Loucy (cell line): Measurements from ENCODE around the gene RUVBL2.

Experiments used
- H2AFZ ChIP-seq: fragments of 200-600 bp; sonication (generic); 2 replicates; pipeline ENCODE4 v1.6.0; 2016; ENCODE audit warnings: antibody characterized with exemption, mild to moderate bottlenecking, low read length, moderate library complexity
- H3F3A ChIP-seq: fragments of 200-600 bp; 2 replicates; pipeline ENCODE4 v1.6.0; 2016; ENCODE audit warnings: antibody characterized with exemption, low read depth, mild to moderate bottlenecking
- H3K27me3 ChIP-seq: fragments of 200-600 bp; sonication (generic); 2 replicates; pipeline ENCODE4 v1.6.1; 2014; ENCODE audit warnings: low read length, mild to moderate bottlenecking; ENCODE audit not compliant: insufficient read depth, poor library complexity, severe bottlenecking
- H3K36me3 ChIP-seq: fragments of 200-600 bp; sonication (generic); 2 replicates; pipeline ENCODE4 v1.6.1; 2016; ENCODE audit warnings: low read length; ENCODE audit not compliant: insufficient read depth
- H3K4me1 ChIP-seq: fragments of 200-600 bp; sonication (generic); 2 replicates; pipeline ENCODE4 v1.5.1; 2014; ENCODE audit warnings: low read length, mild to moderate bottlenecking; ENCODE audit not compliant: insufficient read depth, poor library complexity, severe bottlenecking
- H3K4me2 ChIP-seq: fragments of 200-600 bp; sonication (generic); 2 replicates; pipeline ENCODE4 v1.6.0; 2014; ENCODE audit warnings: antibody characterized with exemption, low read length, low read depth, mild to moderate bottlenecking; ENCODE audit not compliant: poor library complexity, severe bottlenecking
- H3K4me3 ChIP-seq: fragments of 200-600 bp; sonication (generic); 2 replicates; pipeline ENCODE4 v1.5.1; 2014; ENCODE audit warnings: low read length, mild to moderate bottlenecking, mixed read lengths; ENCODE audit not compliant: poor library complexity, severe bottlenecking
- H3K79me2 ChIP-seq: fragments of 200-600 bp; sonication (generic); 2 replicates; pipeline ENCODE4 v1.6.1; 2014; ENCODE audit warnings: low read length; ENCODE audit not compliant: insufficient read depth
- H3K9ac ChIP-seq: fragments of 200-600 bp; sonication (generic); 2 replicates; pipeline ENCODE4 v1.6.0; 2014; ENCODE audit warnings: mild to moderate bottlenecking, low read depth, low read length, moderate library complexity; ENCODE audit not compliant: poor library complexity, severe bottlenecking
- H3K9me2 ChIP-seq: fragments of 200-600 bp; sonication (generic); replicated peaks from 2 replicates; pipeline ENCODE4 v1.6.1; 2016; ENCODE audit warnings: low read depth, low read length, mixed read lengths
- H3K9me3 ChIP-seq: fragments of 200-600 bp; sonication (generic); 2 replicates; pipeline ENCODE4 v1.6.1; 2014; ENCODE audit warnings: mild to moderate bottlenecking, antibody characterized with exemption, low read length, low read depth; ENCODE audit not compliant: insufficient read depth
- H4K20me1 ChIP-seq: fragments of 200-600 bp; sonication (generic); 2 replicates; pipeline ENCODE4 v1.6.0; 2014; ENCODE audit warnings: antibody characterized with exemption, low read length, mild to moderate bottlenecking; ENCODE audit not compliant: insufficient read depth, poor library complexity, severe bottlenecking
- CTCF ChIP-seq: fragments of 200-600 bp; sonication (generic); conservative IDR thresholded peaks from 2 replicates; pipeline ENCODE4 v1.5.1; 2014; ENCODE audit warnings: mild to moderate bottlenecking, antibody characterized with exemption, low read length
- EZH2phosphoT487 ChIP-seq: fragments of 200-600 bp; IDR thresholded peaks from 2 replicates; pipeline ENCODE4 v1.6.1; 2018; ENCODE audit warnings: antibody characterized with exemption, mild to moderate bottlenecking, moderate library complexity, borderline replicate concordance

Gene RUVBL2

DNA sequence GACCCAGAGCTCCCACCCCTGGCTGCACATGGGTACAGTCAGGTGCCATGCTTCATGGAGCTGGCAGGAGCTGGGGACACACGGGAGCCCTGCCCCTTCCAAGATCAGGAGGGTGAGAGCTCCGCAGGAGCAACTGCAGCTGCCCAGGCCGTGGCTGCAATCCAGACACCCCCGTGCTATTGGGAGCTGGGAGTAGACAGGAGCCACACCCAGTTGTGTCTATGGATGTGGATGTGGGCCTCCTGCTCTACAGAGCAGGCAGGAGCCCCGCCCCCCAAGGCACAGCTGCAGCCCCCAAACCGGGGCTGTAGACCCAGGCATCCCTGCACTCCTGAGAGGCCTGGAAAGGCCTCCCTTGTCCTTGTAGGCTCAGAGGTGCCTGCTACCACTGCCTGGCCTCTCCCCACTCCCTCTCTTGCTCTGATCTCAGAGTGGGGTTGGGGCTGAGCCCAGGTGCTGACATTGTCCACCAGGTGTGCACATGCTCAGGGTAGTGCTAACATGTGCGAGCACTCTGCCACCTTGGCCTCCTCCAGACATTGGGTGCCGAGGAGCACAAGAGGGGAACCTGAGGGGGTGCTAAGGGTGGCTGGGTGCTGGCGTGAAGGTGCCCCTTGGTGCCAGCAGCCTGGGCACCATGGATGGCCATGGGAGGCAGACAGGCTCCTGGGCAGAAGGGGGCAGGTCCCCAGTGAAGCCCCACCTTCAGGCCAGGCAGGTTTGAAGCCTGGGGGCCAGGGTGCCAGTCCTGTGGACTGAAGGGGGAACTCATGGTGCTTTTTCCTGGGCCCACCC lies 47.0 kb upstream of the RUVBL2 start:
- no peak for TF ChIP-seq EZH2phosphoT487
- no peak for TF ChIP-seq CTCF
- Histone ChIP-seq H3K9ac (no peak overlapping the region), H2AFZ (no peak overlapping the region), H3K27me3 (no peaks in the 10 kb centered on the region), H3K4me2 (no peak overlapping the region), H3K36me3 (no peaks in the 10 kb centered on the region), H3F3A (no peaks in the 10 kb centered on the region), H3K9me2 (no peaks in the 10 kb centered on the region), H3K4me3 (no peak overlapping the region), H3K4me1 (no peaks in the 10 kb centered on the region), H4K20me1 (no peaks in the 10 kb centered on the region), H3K9me3 (0 out of 2 replicates have a peak, but pooled peaks cover 10% of the 10 kb centered on the region), H3K79me2 (no peaks in the 10 kb centered on the region)

DNA sequence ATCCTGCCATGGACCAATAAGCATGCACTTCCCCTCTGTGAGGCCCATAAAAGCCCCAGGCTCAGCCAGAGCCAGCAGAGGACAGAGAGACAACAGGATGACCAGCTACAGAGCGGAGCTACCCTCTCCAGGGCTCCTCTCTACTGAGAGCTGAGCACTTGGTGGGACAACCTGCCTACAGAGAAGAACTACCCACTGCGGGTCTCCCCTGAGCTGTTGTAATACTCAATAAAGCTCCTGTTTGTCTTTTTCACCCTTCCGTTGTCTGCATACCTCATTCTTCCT lies 46.5 kb upstream of the RUVBL2 start:
- H3F3A ChIP-seq = no peaks in the 10 kb centered on the region
- 0 out of 2 replicates have a peak, but pooled peaks cover 10% of the 10 kb centered on the region for H3K9me3 ChIP-seq
- H3K4me3 ChIP-seq = no peak overlapping the region
- TF ChIP-seq CTCF (no peak), EZH2phosphoT487 (no peak)
- no peaks in the 10 kb centered on the region for H3K36me3 ChIP-seq
- H3K4me2 ChIP-seq = no peak overlapping the region
- H3K9me2 ChIP-seq = no peaks in the 10 kb centered on the region
- H3K79me2 ChIP-seq = no peaks in the 10 kb centered on the region
- no peaks in the 10 kb centered on the region for H4K20me1 ChIP-seq
- H2AFZ ChIP-seq = no peak overlapping the region
- no peaks in the 10 kb centered on the region for H3K4me1 ChIP-seq
- H3K27me3 ChIP-seq = no peaks in the 10 kb centered on the region
- H3K9ac ChIP-seq = no peak overlapping the region

DNA sequence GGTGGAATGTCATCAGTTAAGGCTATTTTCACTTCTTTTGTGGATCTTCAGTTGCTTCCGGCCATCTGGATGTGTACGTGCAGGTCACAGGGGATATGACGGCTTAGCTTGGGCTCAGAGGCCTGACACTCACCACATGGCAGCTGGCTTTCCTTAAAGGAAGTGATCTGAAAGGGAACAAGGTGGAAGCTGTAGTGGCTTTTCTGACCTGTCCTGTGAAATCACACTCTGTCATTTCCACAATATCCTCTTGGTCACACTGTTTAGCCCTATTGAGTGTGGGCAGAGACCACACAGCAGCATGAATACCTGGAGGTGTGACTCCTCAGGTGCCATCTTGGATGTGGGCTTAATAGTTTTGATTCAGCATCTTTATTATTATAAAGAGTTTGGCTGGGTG lies 43.5 kb upstream of the RUVBL2 start:
- H3K9me2 ChIP-seq = no peaks in the 10 kb centered on the region
- peaks cover 4% of the 10 kb centered on the region; the same call in 1 of the 2 replicates for H3K79me2 ChIP-seq
- TF ChIP-seq EZH2phosphoT487 = no peak
- TF ChIP-seq CTCF = no peak
- no peaks in the 10 kb centered on the region for H3F3A ChIP-seq
- no peaks in the 10 kb centered on the region for H3K36me3 ChIP-seq
- no peak overlapping the region for H3K4me3 ChIP-seq
- H3K4me2 ChIP-seq = no peak overlapping the region
- 0 out of 2 replicates have a peak, but pooled peaks cover 10% of the 10 kb centered on the region for H3K9me3 ChIP-seq
- H3K4me1 ChIP-seq = no peaks in the 10 kb centered on the region
- H3K9ac ChIP-seq = no peak overlapping the region
- no peaks in the 10 kb centered on the region for H4K20me1 ChIP-seq
- H2AFZ ChIP-seq = no peak overlapping the region
- no peaks in the 10 kb centered on the region for H3K27me3 ChIP-seq
